ENCODE measurements around the gene GPR12.

The GPR12 gene

GRCh38 chr13:26787961-26788360, 27.4 kb upstream of the GPR12 start:
- H3K27me3 ChIP-seq (ENCODE audit: control insufficient read depth, low read length), result 0 out of 2 replicates have a peak, but pooled peaks cover 5% of the 10 kb centered on the region
- H3K27ac ChIP-seq (ENCODE audit: low read depth, low read length), result no peak overlapping the region
- H4K20me1 ChIP-seq (ENCODE audit: control insufficient read depth, insufficient read depth, low read depth, low read length), result no peaks in the 10 kb centered on the region

DNA sequence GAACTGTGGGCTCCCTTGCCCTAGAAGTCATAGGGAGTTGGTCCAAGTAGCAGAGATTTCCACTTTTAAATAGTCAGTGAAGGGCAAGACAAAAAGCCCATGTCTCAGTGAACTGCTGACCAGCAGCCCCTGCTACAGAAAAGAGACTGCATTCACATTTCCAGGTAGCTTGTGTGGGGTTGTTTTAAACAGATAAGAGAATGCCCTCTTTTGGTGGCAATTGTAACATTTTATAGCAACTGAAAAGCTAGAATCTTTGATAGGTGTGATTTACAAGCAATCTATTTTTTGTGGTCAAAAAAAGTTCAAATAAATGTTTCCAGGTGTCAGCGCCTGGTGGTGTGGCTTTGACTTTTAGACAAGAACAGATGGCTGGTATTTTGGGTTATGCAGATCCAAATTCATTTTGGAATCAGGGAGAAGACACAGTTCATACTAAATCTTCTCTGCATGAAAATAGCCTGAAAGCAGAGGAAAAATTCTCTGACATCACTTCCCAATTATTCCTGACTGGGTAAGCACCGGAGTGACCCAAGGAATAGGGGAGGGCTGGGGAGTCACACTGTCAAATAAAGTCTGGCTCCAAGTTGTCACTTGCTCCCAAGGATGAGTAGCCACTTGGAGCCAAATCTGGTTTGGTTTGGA, 26.2 kb upstream of the GPR12 start:
- Histone ChIP-seq H3K27ac (ENCODE audit: low read depth, low read length) (no peak overlapping the region), H3K9me2 (replicated peaks; ENCODE audit: control insufficient read depth, low read length) (no peaks in the 10 kb centered on the region), H3K4me2 (ENCODE audit: low read length) (no peak overlapping the region), H3K36me3 (ENCODE audit: control insufficient read depth, low read length) (no peaks in the 10 kb centered on the region), H3K4me3 (ENCODE audit: low read length) (no peak overlapping the region), H3K27me3 (ENCODE audit: control insufficient read depth, low read length) (0 out of 2 replicates have a peak, but pooled peaks cover 5% of the 10 kb centered on the region), H3K9me3 (ENCODE audit: control insufficient read depth, insufficient read depth, low read length) (no peaks in the 10 kb centered on the region), H3K79me2 (ENCODE audit: control insufficient read depth, low read length) (no peaks in the 10 kb centered on the region), H3F3A (ENCODE audit: control insufficient read depth, insufficient read depth) (no peaks in the 10 kb centered on the region), H3K4me1 (ENCODE audit: control insufficient read depth, low read length) (peaks cover 30% of the 10 kb centered on the region), H4K20me1 (ENCODE audit: control insufficient read depth, insufficient read depth, low read depth, low read length) (no peaks in the 10 kb centered on the region)
- TF ChIP-seq, protein P1, sequence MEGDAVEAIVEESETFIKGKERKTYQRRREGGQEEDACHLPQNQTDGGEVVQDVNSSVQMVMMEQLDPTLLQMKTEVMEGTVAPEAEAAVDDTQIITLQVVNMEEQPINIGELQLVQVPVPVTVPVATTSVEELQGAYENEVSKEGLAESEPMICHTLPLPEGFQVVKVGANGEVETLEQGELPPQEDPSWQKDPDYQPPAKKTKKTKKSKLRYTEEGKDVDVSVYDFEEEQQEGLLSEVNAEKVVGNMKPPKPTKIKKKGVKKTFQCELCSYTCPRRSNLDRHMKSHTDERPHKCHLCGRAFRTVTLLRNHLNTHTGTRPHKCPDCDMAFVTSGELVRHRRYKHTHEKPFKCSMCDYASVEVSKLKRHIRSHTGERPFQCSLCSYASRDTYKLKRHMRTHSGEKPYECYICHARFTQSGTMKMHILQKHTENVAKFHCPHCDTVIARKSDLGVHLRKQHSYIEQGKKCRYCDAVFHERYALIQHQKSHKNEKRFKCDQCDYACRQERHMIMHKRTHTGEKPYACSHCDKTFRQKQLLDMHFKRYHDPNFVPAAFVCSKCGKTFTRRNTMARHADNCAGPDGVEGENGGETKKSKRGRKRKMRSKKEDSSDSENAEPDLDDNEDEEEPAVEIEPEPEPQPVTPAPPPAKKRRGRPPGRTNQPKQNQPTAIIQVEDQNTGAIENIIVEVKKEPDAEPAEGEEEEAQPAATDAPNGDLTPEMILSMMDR (IDR thresholded peaks at IDR 0.05; ENCODE audit: low read depth, low read length, poor library complexity, severe bottlenecking), result no peak
- TF ChIP-seq EZH2phosphoT487 (IDR thresholded peaks at IDR 0.05; ENCODE audit: borderline replicate concordance, low read length), result no peak

More at GRCh38 chr13:26787961-26788360, 27.4 kb upstream of the GPR12 start:
- H3K79me2 ChIP-seq (ENCODE audit: control insufficient read depth, low read length), result no peaks in the 10 kb centered on the region
- no peaks in the 10 kb centered on the region for H3F3A ChIP-seq (ENCODE audit: control insufficient read depth, insufficient read depth)
- TF ChIP-seq, protein P1 (IDR thresholded peaks at IDR 0.05; ENCODE audit: low read depth, low read length, poor library complexity, severe bottlenecking), result no peak
- TF ChIP-seq EZH2phosphoT487 (IDR thresholded peaks at IDR 0.05; ENCODE audit: borderline replicate concordance, low read length), result no peak
- H3K36me3 ChIP-seq (ENCODE audit: control insufficient read depth, low read length), result no peaks in the 10 kb centered on the region
- H3K9me3 ChIP-seq (ENCODE audit: control insufficient read depth, insufficient read depth, low read length), result no peaks in the 10 kb centered on the region
- H3K4me1 ChIP-seq (ENCODE audit: control insufficient read depth, low read length), result peaks cover 30% of the 10 kb centered on the region
- H3K4me2 ChIP-seq (ENCODE audit: low read length), result no peak overlapping the region
- no peak overlapping the region for H3K4me3 ChIP-seq (ENCODE audit: low read length)
- H3K9me2 ChIP-seq (replicated peaks; ENCODE audit: control insufficient read depth, low read length), result no peaks in the 10 kb centered on the region

- no peaks in the 10 kb centered on the region for H3F3A ChIP-seq (ENCODE audit: control insufficient read depth, insufficient read depth)
- peak overlapping the region; percentile 61 for H3K27ac ChIP-seq (ENCODE audit: low read depth, low read length)
- H3K4me2 ChIP-seq (ENCODE audit: low read length), result peak overlapping the region; percentile 80
- H3K27me3 ChIP-seq (ENCODE audit: control insufficient read depth, low read length), result 0 out of 2 replicates have a peak, but pooled peaks cover 5% of the 10 kb centered on the region
- no peaks in the 10 kb centered on the region for H4K20me1 ChIP-seq (ENCODE audit: control insufficient read depth, insufficient read depth, low read depth, low read length)
- no peak for TF ChIP-seq EZH2phosphoT487 (IDR thresholded peaks at IDR 0.05; ENCODE audit: borderline replicate concordance, low read length)
- TF ChIP-seq, protein P1 (IDR thresholded peaks at IDR 0.05; ENCODE audit: low read depth, low read length, poor library complexity, severe bottlenecking), result no peak
- no peaks in the 10 kb centered on the region for H3K79me2 ChIP-seq (ENCODE audit: control insufficient read depth, low read length)
- peak overlapping the region; percentile 69 for H3K4me3 ChIP-seq (ENCODE audit: low read length)
- peaks cover 30% of the 10 kb centered on the region for H3K4me1 ChIP-seq (ENCODE audit: control insufficient read depth, low read length)
- H3K9me3 ChIP-seq (ENCODE audit: control insufficient read depth, insufficient read depth, low read length), result no peaks in the 10 kb centered on the region
- no peaks in the 10 kb centered on the region for H3K9me2 ChIP-seq (replicated peaks; ENCODE audit: control insufficient read depth, low read length)
- H3K36me3 ChIP-seq (ENCODE audit: control insufficient read depth, low read length), result no peaks in the 10 kb centered on the region
These were observed 25.4 kb upstream of the GPR12 start for GRCh38 chr13:26785838-26786630.

Data from DOHH2 (cell line).